ENCODE results near the gene MINDY3. TPM values are rescaled to one million over a fixed set of nuclear protein-coding genes. Genes with fewer than 3 reads are reported as not detected.

Gene MINDY3
- total RNA-seq, 4 donors from 2014 or later: 32.8 to 44.2 (median 38.2) TPM

DNA sequence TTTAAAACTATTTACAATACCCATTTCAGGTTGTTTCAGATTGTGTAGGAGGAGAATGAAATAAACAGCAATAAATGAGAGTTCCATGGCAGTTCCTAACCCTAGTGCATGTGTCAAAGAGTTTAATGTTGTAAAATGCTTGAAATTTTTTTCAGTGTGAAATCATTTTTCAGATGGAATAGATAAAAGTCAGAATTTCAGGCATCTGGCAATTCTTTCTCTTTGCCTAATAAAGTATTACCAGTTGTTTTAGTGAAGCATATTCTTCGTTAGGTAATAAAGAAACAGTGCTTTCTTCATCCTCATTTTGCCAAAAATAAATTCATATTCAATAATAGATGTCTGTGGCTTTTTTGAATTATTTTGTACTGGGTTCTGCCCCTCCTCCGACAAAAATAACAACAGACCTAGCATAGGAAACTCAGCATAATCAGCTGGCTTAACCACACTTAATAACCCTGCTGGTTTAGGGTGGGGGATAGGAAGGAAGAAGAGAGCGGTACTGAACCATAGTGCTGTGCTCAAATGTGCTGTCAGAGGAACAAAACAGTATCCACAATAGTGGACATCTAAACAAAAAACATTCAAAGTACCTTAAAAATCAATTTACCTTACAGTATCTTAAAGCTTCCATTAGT is 39.1 kb downstream of the MINDY3 start:
- no peak for TF ChIP-seq POLR2A (IDR thresholded peaks at IDR 0.05)
- TF ChIP-seq, protein P1, sequence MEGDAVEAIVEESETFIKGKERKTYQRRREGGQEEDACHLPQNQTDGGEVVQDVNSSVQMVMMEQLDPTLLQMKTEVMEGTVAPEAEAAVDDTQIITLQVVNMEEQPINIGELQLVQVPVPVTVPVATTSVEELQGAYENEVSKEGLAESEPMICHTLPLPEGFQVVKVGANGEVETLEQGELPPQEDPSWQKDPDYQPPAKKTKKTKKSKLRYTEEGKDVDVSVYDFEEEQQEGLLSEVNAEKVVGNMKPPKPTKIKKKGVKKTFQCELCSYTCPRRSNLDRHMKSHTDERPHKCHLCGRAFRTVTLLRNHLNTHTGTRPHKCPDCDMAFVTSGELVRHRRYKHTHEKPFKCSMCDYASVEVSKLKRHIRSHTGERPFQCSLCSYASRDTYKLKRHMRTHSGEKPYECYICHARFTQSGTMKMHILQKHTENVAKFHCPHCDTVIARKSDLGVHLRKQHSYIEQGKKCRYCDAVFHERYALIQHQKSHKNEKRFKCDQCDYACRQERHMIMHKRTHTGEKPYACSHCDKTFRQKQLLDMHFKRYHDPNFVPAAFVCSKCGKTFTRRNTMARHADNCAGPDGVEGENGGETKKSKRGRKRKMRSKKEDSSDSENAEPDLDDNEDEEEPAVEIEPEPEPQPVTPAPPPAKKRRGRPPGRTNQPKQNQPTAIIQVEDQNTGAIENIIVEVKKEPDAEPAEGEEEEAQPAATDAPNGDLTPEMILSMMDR (IDR thresholded peaks at IDR 0.05): no peak
- intact Hi-C loops (cut with DNase I): no loop called here
- Histone ChIP-seq H3K9me3 (no peaks in the 10 kb centered on the region), H3K4me1 (no peaks in the 10 kb centered on the region), H3K4me3 (replicated peaks in 1 of 3) (no peak overlapping the region), H3K27me3 (no peaks in the 10 kb centered on the region), H3K36me3 (no peaks in the 10 kb centered on the region), H3K27ac (no peak overlapping the region)
- WGBS, 2 donors: 88 to 90% methylated on average over 3 of the region's 3 CpGs
- no peak for DNase-seq

DNA sequence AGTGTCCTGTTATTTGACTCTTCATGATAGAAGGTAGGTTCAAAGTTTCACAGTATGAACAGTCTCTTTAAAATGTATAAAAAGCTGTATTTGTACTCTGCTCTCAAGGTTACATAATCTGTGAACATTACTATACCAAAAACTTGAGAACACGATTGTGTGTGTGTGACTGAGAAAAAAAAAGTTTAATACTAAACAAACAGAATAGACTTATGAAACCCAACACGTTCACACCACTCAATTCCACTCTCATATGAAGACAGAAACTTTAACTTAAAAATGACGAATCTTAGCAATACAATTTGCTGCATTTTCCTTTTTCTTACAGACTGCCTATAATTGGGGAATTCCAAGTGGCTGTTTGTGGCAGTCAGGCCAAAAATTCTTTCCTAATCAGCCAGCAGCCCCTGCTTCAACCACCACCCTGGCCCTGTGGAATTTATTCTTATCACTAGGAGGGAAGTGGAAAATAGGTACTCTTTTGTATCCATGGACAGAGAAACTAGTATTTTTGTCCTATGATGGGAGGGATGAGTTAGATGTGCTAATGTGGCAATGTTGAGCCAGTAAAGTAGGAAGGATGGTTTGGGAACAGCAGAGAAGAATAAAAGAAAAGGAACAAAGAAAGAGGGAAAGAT is 42.8 kb downstream of the MINDY3 start:
- 68 to 78% methylated on average over 3 of the region's 3 CpGs for whole genome bisulfite sequencing, 2 donors
- H3K4me1 ChIP-seq: no peaks in the 10 kb centered on the region
- H3K4me3 ChIP-seq (replicated peaks in 1 of 3): no peak overlapping the region
- no peak overlapping the region for H3K27ac ChIP-seq
- no peaks in the 10 kb centered on the region for H3K9me3 ChIP-seq
- no peak for TF ChIP-seq POLR2A (IDR thresholded peaks at IDR 0.05)
- TF ChIP-seq, protein P1 (IDR thresholded peaks at IDR 0.05): no peak
- no peak for DNase-seq
- H3K36me3 ChIP-seq: no peaks in the 10 kb centered on the region
- intact Hi-C loops (cut with DNase I): no loop called here
- H3K27me3 ChIP-seq: no peaks in the 10 kb centered on the region

DNA sequence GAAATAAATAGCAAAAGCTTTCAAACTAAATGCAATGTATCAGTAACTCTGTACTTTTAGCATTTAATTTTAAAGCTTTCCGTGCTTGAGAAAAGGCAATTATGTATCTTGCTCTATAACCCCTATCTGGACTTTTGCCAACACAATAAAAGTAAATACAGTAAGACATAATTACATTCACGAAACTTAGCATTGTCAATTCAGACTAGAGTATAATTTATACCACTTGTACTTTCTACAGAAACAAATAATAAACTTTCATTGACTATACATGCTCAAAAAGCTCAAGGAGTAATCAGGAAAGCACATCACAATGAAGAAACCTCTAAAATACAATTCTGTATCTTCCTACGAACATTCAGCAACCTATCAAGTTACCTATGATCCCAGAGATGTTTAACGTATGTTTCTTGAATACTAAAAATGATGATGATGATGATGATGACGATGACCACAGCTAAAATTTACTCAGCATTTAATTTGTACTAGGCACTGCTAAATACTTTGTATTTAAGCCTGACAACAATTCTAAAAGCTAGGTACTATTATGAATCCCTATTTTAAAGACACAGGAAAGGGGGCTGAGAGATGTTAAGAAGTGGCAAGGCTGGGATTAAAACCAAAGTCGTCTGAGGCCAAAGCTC is 44.9 kb downstream of the MINDY3 start:
- Histone ChIP-seq H3K4me3 (replicated peaks in 1 of 3) (no peak overlapping the region), H3K9me3 (no peaks in the 10 kb centered on the region), H3K27ac (no peak overlapping the region), H3K27me3 (no peaks in the 10 kb centered on the region), H3K36me3 (no peaks in the 10 kb centered on the region), H3K4me1 (no peaks in the 10 kb centered on the region)
- intact Hi-C loops (cut with DNase I): no loop called here
- no peak for DNase-seq
- 86 to 87% methylated on average over 6 of the region's 6 CpGs for WGBS, 2 donors
- no peak for TF ChIP-seq POLR2A (IDR thresholded peaks at IDR 0.05)
- TF ChIP-seq, protein P1 (IDR thresholded peaks at IDR 0.05): no peak

- Histone ChIP-seq H3K27me3 (no peaks in the 10 kb centered on the region), H3K36me3 (no peaks in the 10 kb centered on the region), H3K27ac (no peak overlapping the region), H3K9me3 (no peaks in the 10 kb centered on the region), H3K4me3 (replicated peaks in 1 of 3) (no peak overlapping the region), H3K4me1 (no peaks in the 10 kb centered on the region)
- 90 to 92% methylated on average over 6 of the region's 6 CpGs for WGBS, 2 donors
- intact Hi-C loops (cut with DNase I): no loop called here
- TF ChIP-seq, protein P1 (IDR thresholded peaks at IDR 0.05): no peak
- TF ChIP-seq POLR2A (IDR thresholded peaks at IDR 0.05): no peak
- DNase-seq: no peak
These were observed 45.7 kb downstream of the MINDY3 start for GRCh38 chr10:15814565-15814964.

DNA sequence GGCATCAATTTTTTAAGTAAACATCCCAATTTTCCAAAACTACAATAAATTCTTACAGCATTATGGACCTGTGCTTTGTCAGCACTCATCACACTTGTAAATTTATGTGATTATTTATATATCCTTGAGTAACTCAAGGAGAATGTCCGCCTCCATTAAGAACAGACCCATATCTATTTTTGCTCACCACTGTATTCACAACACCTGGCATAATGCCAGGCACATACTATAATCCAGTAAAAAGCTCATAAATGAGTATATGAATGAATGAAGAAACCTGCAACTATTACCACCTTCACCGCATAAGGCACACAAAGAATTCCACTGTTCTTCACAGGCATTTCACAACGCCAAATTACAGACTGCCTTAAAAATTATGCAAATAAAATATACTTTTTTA is 46.9 kb downstream of the MINDY3 start:
- 92 to 96% methylated on average over 3 of the region's 3 CpGs for WGBS, 2 donors
- Histone ChIP-seq H3K27me3 (no peaks in the 10 kb centered on the region), H3K9me3 (no peaks in the 10 kb centered on the region), H3K36me3 (no peaks in the 10 kb centered on the region), H3K27ac (no peak overlapping the region), H3K4me3 (replicated peaks in 1 of 3) (no peak overlapping the region), H3K4me1 (no peaks in the 10 kb centered on the region)
- no peak for DNase-seq
- TF ChIP-seq POLR2A (IDR thresholded peaks at IDR 0.05): no peak
- TF ChIP-seq, protein P1 (IDR thresholded peaks at IDR 0.05): no peak
- intact Hi-C loops (cut with DNase I): no loop called here
